Pons (tissue), 1 donor: ENCODE data around the gene GASK1A.

Source experiments
- DNase-seq: peaks from one replicate; pipeline ENCODE4 v3.0.0-alpha.2; 2016; ENCODE audit warnings: low spot score

GASK1A gene

GRCh38 chr3:43013256-43013655, 34.1 kb downstream of the GASK1A start:
- no peak for DNase-seq

- no peak for DNase-seq
Observed at GRCh38 chr3:43013743-43014155, 34.6 kb downstream of the GASK1A start.

GRCh38 chr3:43014241-43014640, 35.1 kb downstream of the GASK1A start:
- no peak for DNase-seq

- DNase-seq, result no peak
Observed at GRCh38 chr3:43014956-43015355, 35.8 kb downstream of the GASK1A start.

- no peak for DNase-seq
Observed at GRCh38 chr3:43015572-43015971, 36.5 kb downstream of the GASK1A start.

- DNase-seq, result no peak
Observed at GRCh38 chr3:43015991-43016865, 37.1 kb downstream of the GASK1A start.

GRCh38 chr3:43017004-43017403, 37.9 kb downstream of the GASK1A start:
- DNase-seq, result no peak

GRCh38 chr3:43017593-43018195, 38.6 kb downstream of the GASK1A start:
- DNase-seq, result no peak

- DNase-seq, result no peak
Observed at GRCh38 chr3:43018246-43018645, 39.1 kb downstream of the GASK1A start.

- no peak for DNase-seq
Observed at GRCh38 chr3:43019006-43019809, 40.1 kb downstream of the GASK1A start.

GRCh38 chr3:43019826-43020225, 40.7 kb downstream of the GASK1A start:
- DNase-seq, result no peak

- DNase-seq, result no peak
Observed at GRCh38 chr3:43021186-43021585, 42.1 kb downstream of the GASK1A start.

GRCh38 chr3:43022121-43022520, 43.0 kb downstream of the GASK1A start:
- no peak for DNase-seq

- DNase-seq, result no peak
Observed at GRCh38 chr3:43023066-43023465, 44.0 kb downstream of the GASK1A start.

- DNase-seq, result no peak
Observed at GRCh38 chr3:43023746-43024145, 44.6 kb downstream of the GASK1A start.

GRCh38 chr3:43024181-43024885, 45.2 kb downstream of the GASK1A start:
- DNase-seq, result no peak

GRCh38 chr3:43025423-43025822, 46.3 kb downstream of the GASK1A start:
- no peak for DNase-seq

GRCh38 chr3:43028001-43028400, 48.9 kb downstream of the GASK1A start:
- no peak for DNase-seq

GRCh38 chr3:43028678-43029490, 49.8 kb downstream of the GASK1A start:
- no peak for DNase-seq

GRCh38 chr3:43030162-43030935, 51.2 kb downstream of the GASK1A start:
- no peak for DNase-seq
